ENCODE data around the gene RXYLT1. TPM values are rescaled to one million over a fixed set of nuclear protein-coding genes. Genes with fewer than 3 reads are reported as not detected.

The RXYLT1 gene
- total and polyA plus RNA-seq, 2 of the 8 experiments (the other 6 are each of a cell fraction or from before 2014, with no cell fraction given): 3.8 to 10.9 TPM

DNA sequence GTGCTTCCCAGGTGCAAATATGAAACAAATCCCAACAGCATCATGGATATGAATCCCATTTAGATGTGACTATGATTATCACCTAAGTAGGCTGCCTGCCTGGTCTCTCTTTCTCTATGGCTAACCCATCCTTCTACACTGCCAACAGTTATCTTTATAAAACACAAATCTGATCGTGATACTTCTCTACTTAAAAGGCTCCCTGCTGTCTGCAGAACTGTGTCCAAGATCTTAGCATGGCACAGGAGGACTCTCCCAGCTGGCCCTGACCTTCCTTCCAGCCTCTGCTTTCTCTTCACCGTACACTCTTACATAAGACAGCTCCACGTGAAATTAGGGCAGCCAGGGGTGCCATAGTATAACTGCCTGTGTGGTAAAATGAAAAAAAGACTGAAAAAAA, 61.3 kb downstream of the RXYLT1 start:
- Histone ChIP-seq H4K20me1 (replicated peaks in 1 of 2; ENCODE audit: control insufficient read depth in 1 of 2, insufficient read depth in 2 of 2, low read length in 2 of 2) (no peaks in the 10 kb centered on the region), H2BK20ac (ENCODE audit: low read length) (no peak overlapping the region), H3K27me3 (replicated peaks in 1 of 4; ENCODE audit: control insufficient read depth in 3 of 4, extremely low read depth in 1 of 4, insufficient read depth in 3 of 4, low read length in 3 of 4) (peaks cover 0 to 4% (median 3%) of the 10 kb centered on the region in 4 experiments; a peak in 3 of 7 replicates), H4K91ac (replicated peaks; ENCODE audit: insufficient read length, low read length) (no peak overlapping the region), H2AK5ac (ENCODE audit: low read depth, low read length) (no peak overlapping the region), H3K4me1 (replicated peaks in 1 of 4; ENCODE audit: control insufficient read depth in 3 of 4, insufficient read depth in 4 of 4, low read length in 3 of 4) (peaks cover 0 to 4% (median under 1%) of the 10 kb centered on the region in 4 experiments; a peak in 1 of 7 replicates), H2AFZ (ENCODE audit: low read length) (no peak overlapping the region), H3K23ac (ENCODE audit: insufficient read length) (no peak overlapping the region), H4K8ac (ENCODE audit: extremely low read depth, insufficient read depth, low read length) (no peak overlapping the region), H2BK12ac (ENCODE audit: low read depth, low read length) (no peak overlapping the region), H2BK5ac (ENCODE audit: low read depth, low read length) (no peak overlapping the region), H2BK120ac (replicated peaks; ENCODE audit: low read depth, low read length) (no peak overlapping the region), H3K4ac (replicated peaks; ENCODE audit: insufficient read length, low read depth, low read length) (no peak overlapping the region), H3K4me2 (ENCODE audit: insufficient read depth in 1 of 2, low read depth in 2 of 2, low read length in 2 of 2) (no peak overlapping the region), H4K5ac (ENCODE audit: insufficient read length, low read depth, low read length) (no peak overlapping the region), H3K36me3 (ENCODE audit: control insufficient read depth in 2 of 4, insufficient read depth in 4 of 4, low read length in 3 of 4) (no peaks in the 10 kb centered on the region), H3K14ac (ENCODE audit: insufficient read length) (no peak overlapping the region), H3K9me3 (ENCODE audit: insufficient read depth in 2 of 2, low read depth in 1 of 2, low read length in 1 of 2) (no peaks in the 10 kb centered on the region), H3K79me1 (ENCODE audit: low read depth, low read length) (no peaks in the 10 kb centered on the region), H3K56ac (replicated peaks; ENCODE audit: insufficient read length, low read depth, low read length) (no peak overlapping the region), H3K27ac (ENCODE audit: low read depth, low read length) (no peak overlapping the region), H3K79me2 (ENCODE audit: control insufficient read depth in 1 of 2, insufficient read depth in 2 of 2, low read length in 2 of 2) (peaks cover 0 to 7% of the 10 kb centered on the region in 2 experiments; a peak in 2 of 4 replicates), H3K18ac (ENCODE audit: extremely low read depth, low read length) (no peak overlapping the region), H3K9ac (replicated peaks in 1 of 4; ENCODE audit: extremely low read depth in 1 of 4, low read depth in 3 of 4, low read length in 3 of 4) (no peak overlapping the region), H3K4me3 (ENCODE audit: extremely low read depth in 1 of 4, insufficient read depth in 2 of 4, low read depth in 3 of 4, low read length in 4 of 4) (no peak overlapping the region), H3K23me2 (ENCODE audit: low read depth, low read length) (peaks cover 12% of the 10 kb centered on the region), H2BK15ac (ENCODE audit: low read length) (no peak overlapping the region)
- ChIA-PET POLR2A (ENCODE audit: partially characterized antibody) (no interaction called here), CTCF (ENCODE audit: partially characterized antibody) (interaction anchor here (0.9 to 8.0 kb wide), 5 partner anchors 337 to 416 kb away, joined by 3 to 67 read pairs (median 4); no protein-coding TSS in a partner anchor)
- no peak for FAIRE-seq
- no peak for TF ChIP-seq CHD2 (IDR thresholded peaks at IDR 0.05; ENCODE audit: low read length)
- no peak for TF ChIP-seq CREB1 (IDR thresholded peaks at IDR 0.05)
- no peak for TF ChIP-seq KDM4A (IDR thresholded peaks at IDR 0.05; ENCODE audit: low read depth, low read length, severe bottlenecking)
- no peak for TF ChIP-seq JUN (IDR thresholded peaks at IDR 0.05; ENCODE audit: low read depth, low read length)
- TF ChIP-seq YY1 (IDR thresholded peaks at IDR 0.05; ENCODE audit: low read depth, low read length): no peak
- no peak for TF ChIP-seq RAD21 (IDR thresholded peaks at IDR 0.05 in 1 of 2, conservative IDR thresholded peaks at IDR 0.05 in 1 of 2; ENCODE audit: low read depth in 2 of 2, low read length in 2 of 2)
- TF ChIP-seq, protein P1, sequence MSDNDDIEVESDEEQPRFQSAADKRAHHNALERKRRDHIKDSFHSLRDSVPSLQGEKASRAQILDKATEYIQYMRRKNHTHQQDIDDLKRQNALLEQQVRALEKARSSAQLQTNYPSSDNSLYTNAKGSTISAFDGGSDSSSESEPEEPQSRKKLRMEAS (IDR thresholded peaks at IDR 0.05): no peak
- TF ChIP-seq CTBP2 (IDR thresholded peaks at IDR 0.05; ENCODE audit: borderline replicate concordance, insufficient read depth, insufficient read length, low read length): no peak
- no peak for TF ChIP-seq SAP30 (IDR thresholded peaks at IDR 0.05; ENCODE audit: insufficient read depth, insufficient replicate concordance, low read length)
- no peak for TF ChIP-seq RNF2 (IDR thresholded peaks at IDR 0.05; ENCODE audit: borderline replicate concordance, low read depth, low read length, missing control alignments, poor library complexity, severe bottlenecking)
- no peak for TF ChIP-seq FOSL1 (IDR thresholded peaks at IDR 0.05; ENCODE audit: insufficient read depth, low read depth, low read length)
- TF ChIP-seq HDAC6 (IDR thresholded peaks at IDR 0.05; ENCODE audit: low read depth, low read length): no peak
- TF ChIP-seq EGR1 (IDR thresholded peaks at IDR 0.05; ENCODE audit: borderline replicate concordance, low read depth, low read length): no peak
- WGBS, 2 experiments (ENCODE audit: extremely low coverage in 1 of 2, insufficient coverage in 1 of 2, insufficient read length in 1 of 2, insufficient replicate concordance in 2 of 2, low coverage in 1 of 2, low lambda C conversion rate in 2 of 2, missing lambda C conversion rate in 1 of 2): 88% methylated on average over 3 of the region's 3 CpGs; no CpG with 5 or more reads in 1 of the 2 experiments
- DNase-seq (ENCODE audit: low read depth in 1 of 2, low spot score in 2 of 2): no peak
